HEK293 (cell line): ENCODE measurements around the gene FSTL4.

Experiments used
- CTCF ChIP-seq: fragments of 450-650 bp; formaldehyde crosslinking; IDR thresholded peaks from 2 replicates; pipeline ENCODE4 v1.5.1; 2016; ENCODE audit warnings: missing biosample characterization, missing genetic modification characterization
- MEIS1 ChIP-seq: sonication (generic); formaldehyde crosslinking; IDR thresholded peaks from 2 replicates; pipeline ENCODE4 v1.8.1; 2022; ENCODE audit warnings: missing genetic modification reagents, mild to moderate bottlenecking, borderline replicate concordance

- no peak for TF ChIP-seq MEIS1 (CRISPR knock-in tag)
- no peak for TF ChIP-seq CTCF
Measured at GRCh38 chr5:133361922-133362321, 250.4 kb downstream of the FSTL4 start.
